Endothelial cell of umbilical vein (primary cell): ENCODE measurements around the gene SCTR. TPM values are rescaled to one million over a fixed set of nuclear protein-coding genes. Genes with fewer than 3 reads are reported as not detected.

Source experiments
- BruUV-seq: library from RNA; stranded (reverse); fragments of 400-500 nt; replicated peaks from 2 replicates; lab custom pipeline; 2021; lab: Mats Ljungman, UMichigan
- CTCF ChIA-PET: fragments of 300-600, 350-600 bp; sonication (Branson Sonifier 250); formaldehyde crosslinking; loops from one replicate; lab custom pipeline; 2021; ENCODE audit warnings: antibody characterized with exemption, inconsistent platforms; lab: Charles Lee
- POLR2A ChIA-PET: fragments of 300-600, 350-600 bp; sonication (Branson Sonifier 250); formaldehyde crosslinking; loops from one replicate; lab custom pipeline; 2021; ENCODE audit warnings: antibody characterized with exemption, inconsistent platforms; lab: Charles Lee
- DNase-seq: peaks from one replicate; pipeline ENCODE4 v3.0.0-alpha.2; 2011; ENCODE audit warnings: low read depth, low spot score
- FAIRE-seq: peaks from 2 replicates; lab custom pipeline; 2011; peaks lifted over from hg19 to GRCh38; lab: Jason Lieb, UNC
- H2AFZ ChIP-seq: 2 replicates; pipeline ENCODE4 v1.6.0; 2012; ENCODE audit warnings: low read depth, low read length, control low read depth, inconsistent platforms
- H3K27ac ChIP-seq: 2 replicates; pipeline ENCODE4 v1.5.1; 2011; ENCODE audit warnings: low read depth, mild to moderate bottlenecking, control low read depth, low read length, moderate library complexity; ENCODE audit not compliant: insufficient read depth
- H3K27me3 ChIP-seq, 2 experiments: 2 replicates each; pipeline versions ENCODE4 v1.6.0 to v1.6.1; 2011; ENCODE audit warnings: low read length in 2 of 2, mixed read lengths in 1 of 2; ENCODE audit not compliant: control insufficient read depth in 2 of 2, insufficient read depth in 2 of 2
- H3K36me3 ChIP-seq, 2 experiments: 2 replicates in 1 of 2; 3 replicates in 1 of 2; pipeline ENCODE4 v1.5.1; 2011; ENCODE audit warnings: low read length in 2 of 2, mild to moderate bottlenecking in 1 of 2, moderate library complexity in 1 of 2; ENCODE audit not compliant: control insufficient read depth in 2 of 2, insufficient read depth in 2 of 2; ENCODE audit errors: extremely low read depth in 1 of 2
- H3K4me1 ChIP-seq: 3 replicates; pipeline ENCODE4 v1.5.1; 2011; ENCODE audit warnings: mild to moderate bottlenecking, low read length; ENCODE audit not compliant: control insufficient read depth, insufficient read depth; ENCODE audit errors: extremely low read depth
- H3K4me2 ChIP-seq: 2 replicates; pipeline ENCODE4 v1.6.1; 2011; ENCODE audit warnings: low read length, control low read depth, mixed read lengths; ENCODE audit not compliant: insufficient read depth
- H3K4me3 ChIP-seq, 3 experiments: fragments of 200-600 bp in 1 of 3; sonication (generic), shearing (Covaris generic) in 1 of 3; replicated peaks in 1 of 3; 2 replicates each; pipeline ENCODE4 v1.5.1; 2011 to 2016; ENCODE audit warnings: control low read depth in 3 of 3, low read length in 3 of 3, mild to moderate bottlenecking in 2 of 3, inconsistent platforms in 1 of 3, low read depth in 1 of 3, moderate library complexity in 1 of 3; ENCODE audit not compliant: insufficient read depth in 1 of 3
- H3K79me2 ChIP-seq: 2 replicates; pipeline ENCODE4 v1.6.0; 2012; ENCODE audit warnings: low read length, inconsistent platforms; ENCODE audit not compliant: control insufficient read depth, insufficient read depth
- H3K9ac ChIP-seq: replicated peaks from 2 replicates; pipeline ENCODE3; 2011; ENCODE audit warnings: low read length, control low read depth; ENCODE audit not compliant: insufficient read depth; ENCODE audit errors: extremely low read depth
- H3K9me1 ChIP-seq: replicated peaks from 3 replicates; pipeline ENCODE4 v1.6.0; 2011; ENCODE audit warnings: mild to moderate bottlenecking, low read length; ENCODE audit not compliant: control insufficient read depth, insufficient read depth; ENCODE audit errors: extremely low read depth
- H3K9me3 ChIP-seq: replicated peaks from 2 replicates; pipeline ENCODE4 v1.5.1; 2012; ENCODE audit warnings: low read length, inconsistent platforms; ENCODE audit not compliant: control insufficient read depth, insufficient read depth
- H4K20me1 ChIP-seq: replicated peaks from 2 replicates; pipeline ENCODE3; 2011; ENCODE audit warnings: mild to moderate bottlenecking, low read length; ENCODE audit not compliant: control insufficient read depth, insufficient read depth; ENCODE audit errors: extremely low read depth
- EZH2 ChIP-seq: IDR thresholded peaks from 2 replicates; pipeline ENCODE4 v1.6.1; 2012; ENCODE audit warnings: borderline replicate concordance, low read depth, mild to moderate bottlenecking, moderate library complexity, low read length, inconsistent platforms; ENCODE audit not compliant: severe bottlenecking
- GATA2 ChIP-seq: IDR thresholded peaks from 2 replicates; pipeline ENCODE4 v1.7.0; 2011; ENCODE audit warnings: low read depth, mild to moderate bottlenecking, moderate library complexity, mixed read lengths, low read length; ENCODE audit not compliant: insufficient read length, insufficient read depth
- MYC ChIP-seq: IDR thresholded peaks from one replicate; pipeline ENCODE4 v1.6.1; 2011; ENCODE audit warnings: mild to moderate bottlenecking, low read depth, low read length
- POLR2A ChIP-seq: IDR thresholded peaks from 2 replicates; pipeline ENCODE4 v1.6.1; 2012; ENCODE audit warnings: low read depth, mild to moderate bottlenecking, control low read depth, low read length
- dilution Hi-C: fragments of 300-500 bp; cut with MboI; formaldehyde crosslinking; loops from one replicate; pipeline ENCODE4 v1.15.0; 2019; ENCODE audit warnings: low sequenced_read_pairs; ENCODE audit not compliant: extremely low pct_ligation_motif_present
- intact Hi-C: fragments of 100-400 bp; cut with micrococcal nuclease; formaldehyde crosslinking; loops from one replicate; pipeline ENCODE4 v1.10.0; 2022
- polyA plus RNA-seq, 4 experiments: library from polyadenylated mRNA; depleted of rRNA in 3 of 4; stranded (reverse) in 3 of 4; unstranded in 1 of 4; fragments of >200 nt; gene quantifications; 2 replicates each; pipeline versions ENCODE4 v1.2.1 to v1.2.3, GENCODE V29; 2011 to 2012; ENCODE audit warnings: missing spikeins in 1 of 4
- total RNA-seq: library from RNA; stranded (reverse); gene quantifications from 2 replicates; pipeline ENCODE4 v1.2.3, GENCODE V29; 2021
- TF ChIP-seq, protein P1 (sequence below), 2 donors: IDR thresholded peaks; 1 replicate in 1 of 2; 2 replicates in 1 of 2; pipeline ENCODE4 v1.5.1; 2011; ENCODE audit warnings: low read length in 2 of 2, mild to moderate bottlenecking in 2 of 2, moderate library complexity in 2 of 2, control low read depth in 1 of 2, inconsistent platforms in 1 of 2, low read depth in 1 of 2; ENCODE audit not compliant: insufficient read depth in 1 of 2; ENCODE audit errors: extremely low read depth in 1 of 2
- TF ChIP-seq, protein P2 (sequence below): IDR thresholded peaks from 2 replicates; pipeline ENCODE4 v1.6.1; 2011; ENCODE audit not compliant: insufficient read depth, insufficient read length

The SCTR gene
- total and polyA plus RNA-seq, 2 donors (not counting 3 experiments of a cell fraction or from before 2014, with no cell fraction given), result not detected

- Histone ChIP-seq H3K79me2 (no peaks in the 10 kb centered on the region), H3K27ac (no peak overlapping the region), H2AFZ (no peak overlapping the region), H3K4me2 (no peak overlapping the region), H3K36me3 (no peaks in the 10 kb centered on the region), H4K20me1 (no peaks in the 10 kb centered on the region), H3K9me1 (no peaks in the 10 kb centered on the region), H3K4me3 (no peak overlapping the region), H3K4me1 (no peaks in the 10 kb centered on the region), H3K9ac (no peak overlapping the region), H3K27me3 (peaks cover 32 to 38% of the 10 kb centered on the region in 2 experiments), H3K9me3 (no peaks in the 10 kb centered on the region)
- TF ChIP-seq GATA2 (no peak), MYC (no peak), EZH2 (no peak), POLR2A (no peak)
- TF ChIP-seq, protein P1, sequence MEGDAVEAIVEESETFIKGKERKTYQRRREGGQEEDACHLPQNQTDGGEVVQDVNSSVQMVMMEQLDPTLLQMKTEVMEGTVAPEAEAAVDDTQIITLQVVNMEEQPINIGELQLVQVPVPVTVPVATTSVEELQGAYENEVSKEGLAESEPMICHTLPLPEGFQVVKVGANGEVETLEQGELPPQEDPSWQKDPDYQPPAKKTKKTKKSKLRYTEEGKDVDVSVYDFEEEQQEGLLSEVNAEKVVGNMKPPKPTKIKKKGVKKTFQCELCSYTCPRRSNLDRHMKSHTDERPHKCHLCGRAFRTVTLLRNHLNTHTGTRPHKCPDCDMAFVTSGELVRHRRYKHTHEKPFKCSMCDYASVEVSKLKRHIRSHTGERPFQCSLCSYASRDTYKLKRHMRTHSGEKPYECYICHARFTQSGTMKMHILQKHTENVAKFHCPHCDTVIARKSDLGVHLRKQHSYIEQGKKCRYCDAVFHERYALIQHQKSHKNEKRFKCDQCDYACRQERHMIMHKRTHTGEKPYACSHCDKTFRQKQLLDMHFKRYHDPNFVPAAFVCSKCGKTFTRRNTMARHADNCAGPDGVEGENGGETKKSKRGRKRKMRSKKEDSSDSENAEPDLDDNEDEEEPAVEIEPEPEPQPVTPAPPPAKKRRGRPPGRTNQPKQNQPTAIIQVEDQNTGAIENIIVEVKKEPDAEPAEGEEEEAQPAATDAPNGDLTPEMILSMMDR (IDR thresholded peaks at IDR 0.05; ENCODE audit: extremely low read depth in 1 of 2, insufficient read depth in 1 of 2, low read depth in 1 of 2, low read length in 2 of 2), result no peak
- TF ChIP-seq, protein P2, sequence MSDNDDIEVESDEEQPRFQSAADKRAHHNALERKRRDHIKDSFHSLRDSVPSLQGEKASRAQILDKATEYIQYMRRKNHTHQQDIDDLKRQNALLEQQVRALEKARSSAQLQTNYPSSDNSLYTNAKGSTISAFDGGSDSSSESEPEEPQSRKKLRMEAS, result no peak
- dilution Hi-C loops, result no loop called here
- no peak for DNase-seq
- FAIRE-seq, result no peak
- CTCF ChIA-PET, result no interaction called here
- POLR2A ChIA-PET, result no interaction called here
- no TSS peak for BruUV-seq
- intact Hi-C loops, result no loop called here
Measured at GRCh38 chr2:119521433-119522050, 2.7 kb downstream of the SCTR start.
